WERI-Rb-1 (cell line): ENCODE data around the gene TSC22D4.

ENCODE experiments used
- DNase-seq: peaks from one replicate; pipeline ENCODE4 v3.0.0-alpha.2; 2020
- H3K27ac ChIP-seq: fragments of 250-450 bp; sonication (Bioruptor Pico); 2 replicates; pipeline ENCODE4 v1.5.1; 2020; ENCODE audit warnings: mild to moderate bottlenecking, moderate library complexity
- H3K27me3 ChIP-seq: fragments of 250-450 bp; sonication (Bioruptor Pico); 2 replicates; pipeline ENCODE4 v1.5.1; 2021; ENCODE audit warnings: mild to moderate bottlenecking, low read depth, moderate library complexity; ENCODE audit not compliant: insufficient read depth, severe bottlenecking
- H3K36me3 ChIP-seq: fragments of 250-450 bp; sonication (Bioruptor Pico); 2 replicates; pipeline ENCODE4 v1.5.1; 2020; ENCODE audit warnings: mild to moderate bottlenecking, moderate library complexity
- H3K4me3 ChIP-seq: 2 replicates; pipeline ENCODE4 v1.5.1; 2011; ENCODE audit warnings: low read depth, mild to moderate bottlenecking, control low read depth, low read length
- H3K9me3 ChIP-seq: fragments of 250-450 bp; sonication (Bioruptor Pico); 2 replicates; pipeline ENCODE4 v1.5.1; 2021; ENCODE audit warnings: mild to moderate bottlenecking, moderate library complexity; ENCODE audit not compliant: severe bottlenecking
- CTCF ChIP-seq: IDR thresholded peaks from 2 replicates; pipeline ENCODE4 v1.5.1; 2011; ENCODE audit warnings: low read depth, mild to moderate bottlenecking, control low read depth, inconsistent platforms, low read length

The TSC22D4 gene

GRCh38 chr7:100489121-100489520, 10.1 kb upstream of the TSC22D4 start:
- H3K4me3 ChIP-seq: no peak overlapping the region
- no peaks in the 10 kb centered on the region for H3K27me3 ChIP-seq
- no peaks in the 10 kb centered on the region for H3K36me3 ChIP-seq
- H3K27ac ChIP-seq: no peak overlapping the region
- TF ChIP-seq CTCF: no peak
- H3K9me3 ChIP-seq: no peaks in the 10 kb centered on the region
- no peak for DNase-seq

- no peak overlapping the region for H3K27ac ChIP-seq
- no peaks in the 10 kb centered on the region for H3K27me3 ChIP-seq
- DNase-seq: no peak
- no peaks in the 10 kb centered on the region for H3K36me3 ChIP-seq
- no peak for TF ChIP-seq CTCF
- no peak overlapping the region for H3K4me3 ChIP-seq
- no peaks in the 10 kb centered on the region for H3K9me3 ChIP-seq
These were observed 9.5 kb upstream of the TSC22D4 start for GRCh38 chr7:100488333-100489095.

GRCh38 chr7:100486753-100487446, 7.9 kb upstream of the TSC22D4 start:
- no peak for TF ChIP-seq CTCF
- no peak overlapping the region for H3K4me3 ChIP-seq
- H3K36me3 ChIP-seq: no peaks in the 10 kb centered on the region
- no peaks in the 10 kb centered on the region for H3K27me3 ChIP-seq
- H3K27ac ChIP-seq: no peak overlapping the region
- H3K9me3 ChIP-seq: no peaks in the 10 kb centered on the region
- DNase-seq: no peak

- DNase-seq: no peak
- Histone ChIP-seq H3K27me3 (no peaks in the 10 kb centered on the region), H3K36me3 (no peaks in the 10 kb centered on the region), H3K27ac (no peak overlapping the region), H3K9me3 (no peaks in the 10 kb centered on the region), H3K4me3 (no peak overlapping the region)
- TF ChIP-seq CTCF: no peak
These were observed 7.2 kb upstream of the TSC22D4 start for GRCh38 chr7:100486111-100486636.

GRCh38 chr7:100485471-100485876, 6.5 kb upstream of the TSC22D4 start:
- no peaks in the 10 kb centered on the region for H3K27me3 ChIP-seq
- H3K36me3 ChIP-seq: no peaks in the 10 kb centered on the region
- H3K9me3 ChIP-seq: no peaks in the 10 kb centered on the region
- no peak overlapping the region for H3K27ac ChIP-seq
- DNase-seq: no peak
- no peak for TF ChIP-seq CTCF
- H3K4me3 ChIP-seq: no peak overlapping the region
